GM12878 (cell line): ENCODE data around the gene KIF26A. TPM values are rescaled to one million over a fixed set of nuclear protein-coding genes. Genes with fewer than 3 reads are reported as not detected.

Experiments used
- ATAC-seq: fragments of 200-7000 bp; cut with Tn5 transposase; 3 replicates; pipeline ENCODE4 v1.9.1; 2020; ENCODE audit warnings: mild to moderate bottlenecking, moderate library complexity
- BruUV-seq: library from RNA; stranded (reverse); fragments of 400-500 nt; replicated peaks from 2 replicates; lab custom pipeline; 2021; lab: Mats Ljungman, UMichigan
- CTCF ChIA-PET: fragments of 300-600 bp; sonication (Branson Sonifier 250); formaldehyde crosslinking; extraction: SDS; loops from one replicate; lab custom pipeline; 2021; ENCODE audit warnings: inconsistent platforms; lab: Yijun Ruan, JAX
- POLR2A ChIA-PET: fragments of 350-600 bp; formaldehyde crosslinking; extraction: SDS; loops from one replicate; lab custom pipeline; 2021; ENCODE audit warnings: inconsistent platforms; lab: Charles Lee
- RAD21 ChIA-PET: fragments of 300-600 bp; sonication (Branson Sonifier 250); formaldehyde crosslinking; loops from one replicate; lab custom pipeline; 2023; ENCODE audit warnings: antibody characterized with exemption; ENCODE audit not compliant: unreplicated experiment; lab: Charles Lee
- SMC1A ChIA-PET: fragments of 300-600 bp; sonication (Branson Sonifier 250); formaldehyde crosslinking; loops from one replicate; lab custom pipeline; 2023; ENCODE audit not compliant: unreplicated experiment, uncharacterized antibody; lab: Charles Lee
- DNase-seq: peaks from one replicate; pipeline ENCODE4 v3.0.0-alpha.2; 2011; ENCODE audit warnings: low read depth, low spot score
- FAIRE-seq: peaks from 3 replicates; lab custom pipeline; 2011; peaks lifted over from hg19 to GRCh38; lab: Jason Lieb, UNC
- H2AFZ ChIP-seq: 2 replicates; pipeline ENCODE4 v1.6.0; 2011; ENCODE audit warnings: low read depth, low read length, control low read depth; ENCODE audit not compliant: control insufficient read depth
- H3K27ac ChIP-seq: 2 replicates; pipeline ENCODE4 v1.5.1; 2011; ENCODE audit warnings: control low read depth; ENCODE audit not compliant: control insufficient read depth, insufficient read depth
- H3K27me3 ChIP-seq, 2 experiments: replicated peaks in 1 of 2; 2 replicates each; pipeline versions ENCODE4 v1.6.0 to v1.6.1; 2011; ENCODE audit warnings: low read length in 1 of 2; ENCODE audit not compliant: control insufficient read depth in 2 of 2, insufficient read depth in 2 of 2
- H3K36me3 ChIP-seq, 2 experiments: 2 replicates each; pipeline ENCODE4 v1.5.1; 2011; ENCODE audit warnings: low read length in 1 of 2; ENCODE audit not compliant: control insufficient read depth in 2 of 2, insufficient read depth in 2 of 2
- H3K4me1 ChIP-seq: 2 replicates; pipeline ENCODE4 v1.6.1; 2011; ENCODE audit warnings: mild to moderate bottlenecking, low read length, moderate library complexity, mixed read lengths; ENCODE audit not compliant: control insufficient read depth, insufficient read depth
- H3K4me2 ChIP-seq: 2 replicates; pipeline ENCODE4 v1.6.0; 2011; ENCODE audit warnings: control low read depth; ENCODE audit not compliant: control insufficient read depth, insufficient read depth
- H3K4me3 ChIP-seq: fragments of 200-600 bp; sonication (generic); 2 replicates; pipeline ENCODE4 v1.5.1; 2016
- H3K79me2 ChIP-seq: 2 replicates; pipeline ENCODE4 v1.6.0; 2011; ENCODE audit warnings: low read length; ENCODE audit not compliant: control insufficient read depth, insufficient read depth
- H3K9ac ChIP-seq: 2 replicates; pipeline ENCODE4 v1.8.0; 2011; ENCODE audit warnings: low read length, control low read depth, mixed read lengths; ENCODE audit not compliant: control insufficient read depth, insufficient read depth
- H3K9me3 ChIP-seq: replicated peaks from 3 replicates; pipeline ENCODE4 v1.5.1; 2011; ENCODE audit warnings: mild to moderate bottlenecking, low read length; ENCODE audit not compliant: control insufficient read depth, insufficient read depth
- H4K20me1 ChIP-seq: 2 replicates; pipeline ENCODE4 v1.6.0; 2011; ENCODE audit not compliant: control insufficient read depth, insufficient read depth
- CBX3 ChIP-seq: fragments of 200-600 bp; sonication (generic); IDR thresholded peaks from 2 replicates; pipeline ENCODE4 v1.6.1; 2016; ENCODE audit warnings: low read depth, borderline replicate concordance
- HSF1 ChIP-seq: fragments of 150-350 bp; IDR thresholded peaks from 2 replicates; pipeline ENCODE4 v1.6.1; 2014; ENCODE audit warnings: mild to moderate bottlenecking, low read depth, low read length
- NFYB ChIP-seq: IDR thresholded peaks from 2 replicates; pipeline ENCODE4 v1.6.1; 2011; ENCODE audit warnings: low read depth, mild to moderate bottlenecking, low read length, improper control_type of control experiment, moderate library complexity; ENCODE audit not compliant: insufficient read depth
- PAX5 ChIP-seq: IDR thresholded peaks from 2 replicates; pipeline ENCODE4 v1.6.1; 2011; ENCODE audit warnings: low read depth, low read length, borderline replicate concordance
- RUNX3 ChIP-seq: IDR thresholded peaks from 2 replicates; pipeline ENCODE4 v1.6.1; 2012; ENCODE audit warnings: low read length, inconsistent platforms
- SMC3 ChIP-seq: IDR thresholded peaks from 2 replicates; pipeline ENCODE4 v1.6.1; 2011; ENCODE audit warnings: low read length, improper control_type of control experiment, borderline replicate concordance
- SUPT20H ChIP-seq: IDR thresholded peaks from 2 replicates; pipeline ENCODE4 v1.6.1; 2011; ENCODE audit warnings: low read depth, mild to moderate bottlenecking, low read length, moderate library complexity, borderline replicate concordance; ENCODE audit not compliant: control insufficient read depth
- YBX1 ChIP-seq: fragments of 450-650 bp; IDR thresholded peaks from 2 replicates; pipeline ENCODE4 v1.6.1; 2016; ENCODE audit warnings: antibody characterized with exemption
- WGBS: methylation state at CpG from one replicate; pipeline ENCODE4 v1.1.6; 2016; ENCODE audit warnings: low lambda C conversion rate; ENCODE audit not compliant: insufficient replicate concordance, insufficient coverage; ENCODE audit errors: missing lambda C conversion rate; 5-methylcytosine and 5-hydroxymethylcytosine counted together
- in situ Hi-C: fragments of 300-500 bp; cut with MboI; formaldehyde crosslinking; loops from 9 replicates; pipeline ENCODE4 v1.14.3; 2018; ENCODE audit warnings: mixed read lengths
- intact Hi-C: fragments of 100-400 bp; cut with micrococcal nuclease; formaldehyde crosslinking; loops from one replicate; pipeline ENCODE4 v1.14.2; 2022; ENCODE audit not compliant: unreplicated experiment
- polyA plus RNA-seq, 11 experiments: library from polyadenylated mRNA; depleted of rRNA in 4 of 11; unstranded in 6 of 11; stranded (reverse) in 5 of 11; fragments of >200 nt; fragmentation: Nextera tagmentation in 4 of 11; fragmentation: Illumina TruSeq in 1 of 11; extraction: Ambion mirVana in 4 of 11; extraction: Trizol in 1 of 11; gene quantifications; 1 replicate in 1 of 11; 2 replicates in 10 of 11; pipeline versions ENCODE4 v1.2.1 to v1.2.3, GENCODE V29; 2011 to 2016; ENCODE audit warnings: inconsistent platforms in 2 of 11, missing spikeins in 2 of 11, low read depth in 1 of 11
- total RNA-seq, 4 experiments: library from RNA; depleted of rRNA in 3 of 4; stranded (reverse); fragments of >200 nt in 3 of 4; fragmentation: Illumina TruSeq in 1 of 4; extraction: Trizol in 1 of 4; gene quantifications; 2 replicates each; pipeline versions ENCODE4 v1.2.1 to v1.2.3, GENCODE V29; 2013 to 2021

The KIF26A gene
- total and polyA plus RNA-seq, 10 of the 15 experiments (the other 5 are each of a cell fraction or from before 2014, with no cell fraction given) = 0.05 TPM; not detected in 9

DNA sequence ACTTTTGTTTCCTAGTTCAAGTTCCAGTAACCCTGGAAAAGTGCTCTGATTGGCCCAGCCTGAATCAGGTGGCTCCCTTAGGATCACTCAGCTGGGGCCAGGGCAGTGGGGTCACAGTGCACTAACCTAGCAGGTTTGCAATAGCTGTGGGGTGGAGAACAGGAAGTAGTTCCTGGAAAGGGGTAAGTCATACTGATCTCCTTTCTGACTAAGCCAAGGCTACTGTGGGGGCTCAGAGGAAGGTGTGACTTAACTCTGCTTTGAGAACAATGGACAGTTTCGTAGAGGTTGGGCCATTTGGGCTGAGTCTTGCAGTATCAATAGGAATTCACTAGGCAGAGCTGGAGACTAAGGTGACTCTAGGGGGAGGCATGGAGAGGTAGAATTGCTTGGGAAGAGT lies 89.4 kb downstream of the KIF26A start:
- in situ Hi-C loops = no loop called here
- ChIA-PET POLR2A (no interaction called here), SMC1A (no interaction called here), RAD21 (no interaction called here), CTCF (no interaction called here)
- Histone ChIP-seq H3K79me2 (no peaks in the 10 kb centered on the region), H3K9me3 (no peaks in the 10 kb centered on the region; the same call in 2 of the 3 replicates), H3K4me3 (no peak overlapping the region), H3K9ac (no peak overlapping the region), H3K4me1 (no peaks in the 10 kb centered on the region), H3K27me3 (no peaks in the 10 kb centered on the region), H3K4me2 (no peak overlapping the region), H2AFZ (no peak overlapping the region), H3K27ac (no peak overlapping the region), H3K36me3 (no peaks in the 10 kb centered on the region), H4K20me1 (no peaks in the 10 kb centered on the region)
- 0% methylated on average over 1 of the region's 1 CpG for WGBS
- intact Hi-C loops = no loop called here
- TF ChIP-seq SMC3 (no peak), NFYB (no peak), RUNX3 (no peak), YBX1 (no peak), SUPT20H (no peak), CBX3 (no peak), HSF1 (no peak)
- no peak for FAIRE-seq
- no peak for DNase-seq
- no TSS peak for BruUV-seq
- ATAC-seq = no peak

GRCh38 chr14:104228221-104228620 lies 89.8 kb downstream of the KIF26A start:
- H3K4me2 ChIP-seq = no peak overlapping the region
- intact Hi-C loops (no loop called here), in situ Hi-C loops (no loop called here)
- no peak for DNase-seq
- no TSS peak for BruUV-seq
- no peaks in the 10 kb centered on the region for H4K20me1 ChIP-seq
- no peak overlapping the region for H3K27ac ChIP-seq
- ChIA-PET CTCF (no interaction called here), RAD21 (no interaction called here), SMC1A (no interaction called here), POLR2A (no interaction called here)
- H3K9ac ChIP-seq = no peak overlapping the region
- TF ChIP-seq PAX5 = no peak
- H3K4me3 ChIP-seq = no peak overlapping the region
- H3K27me3 ChIP-seq = no peaks in the 10 kb centered on the region
- H3K4me1 ChIP-seq = no peaks in the 10 kb centered on the region
- H2AFZ ChIP-seq = no peak overlapping the region
- no peaks in the 10 kb centered on the region for H3K79me2 ChIP-seq
- no peaks in the 10 kb centered on the region; the same call in 2 of the 3 replicates for H3K9me3 ChIP-seq
- WGBS = 6% methylated on average over 7 of the region's 7 CpGs
- no peak for ATAC-seq
- no peaks in the 10 kb centered on the region for H3K36me3 ChIP-seq
- no peak for FAIRE-seq
